ENCODE data around the gene RHOC. TPM values are rescaled to one million over a fixed set of nuclear protein-coding genes. Genes with fewer than 3 reads are reported as not detected.

Gene RHOC
- total RNA-seq, 2 donors from 2014 or later = 272 to 373 TPM

- H3K27ac ChIP-seq = no peak overlapping the region
- no peak overlapping the region for H3K4me3 ChIP-seq
- no peaks in the 10 kb centered on the region for H3K9me3 ChIP-seq
- no peaks in the 10 kb centered on the region for H3K36me3 ChIP-seq
- 72% methylated on average over 7 of the region's 7 CpGs for WGBS
- TF ChIP-seq POLR2AphosphoS5 (IDR thresholded peaks at IDR 0.05) (no peak), CTCF (IDR thresholded peaks at IDR 0.05) (no peak), POLR2A (IDR thresholded peaks at IDR 0.05) (no peak)
- intact Hi-C loops (cut with DNase I) = loop anchor here (10.0 kb wide), 1 partner anchor 364 kb away; the partner anchor contains the start of gene LRIG2
- H3K4me1 ChIP-seq (replicated peaks) = peaks cover 2% of the 10 kb centered on the region
- no peaks in the 10 kb centered on the region for H3K27me3 ChIP-seq (replicated peaks; ENCODE audit: insufficient read depth)
- no peak for DNase-seq (ENCODE audit: low spot score)
Measured at GRCh38 chr1:112711041-112711440, 4.1 kb upstream of the RHOC start.

GRCh38 chr1:112710586-112710985, 3.7 kb upstream of the RHOC start:
- Histone ChIP-seq H3K4me3 (no peak overlapping the region), H3K27ac (no peak overlapping the region), H3K4me1 (replicated peaks) (no peaks in the 10 kb centered on the region), H3K27me3 (replicated peaks; ENCODE audit: insufficient read depth) (no peaks in the 10 kb centered on the region), H3K9me3 (no peaks in the 10 kb centered on the region), H3K36me3 (no peaks in the 10 kb centered on the region)
- intact Hi-C loops (cut with DNase I) = loop anchor here (10.0 kb wide), 1 partner anchor 364 kb away; the partner anchor contains the start of gene LRIG2
- no peak for DNase-seq (ENCODE audit: low spot score)
- 94% methylated on average over 3 of the region's 3 CpGs for WGBS
- no peak for TF ChIP-seq POLR2AphosphoS5 (IDR thresholded peaks at IDR 0.05)
- no peak for TF ChIP-seq CTCF (IDR thresholded peaks at IDR 0.05)
- no peak for TF ChIP-seq POLR2A (IDR thresholded peaks at IDR 0.05)

GRCh38 chr1:112710159-112710558, 3.2 kb upstream of the RHOC start:
- TF ChIP-seq POLR2AphosphoS5 (IDR thresholded peaks at IDR 0.05) = no peak
- no peak for TF ChIP-seq POLR2A (IDR thresholded peaks at IDR 0.05)
- TF ChIP-seq CTCF (IDR thresholded peaks at IDR 0.05) = no peak
- no peak overlapping the region for H3K27ac ChIP-seq
- intact Hi-C loops (cut with DNase I) = loop anchor here (10.0 kb wide), 1 partner anchor 365 kb away; the partner anchor contains the start of gene LRIG2

GRCh38 chr1:112708489-112708888, 1.6 kb upstream of the RHOC start:
- no peak for DNase-seq (ENCODE audit: low spot score)
- TF ChIP-seq POLR2A (IDR thresholded peaks at IDR 0.05) (no peak), POLR2AphosphoS5 (IDR thresholded peaks at IDR 0.05) (no peak), CTCF (IDR thresholded peaks at IDR 0.05) (no peak)
- no peaks in the 10 kb centered on the region for H3K9me3 ChIP-seq
- intact Hi-C loops (cut with DNase I) = no loop called here
- no peaks in the 10 kb centered on the region for H3K27me3 ChIP-seq (replicated peaks; ENCODE audit: insufficient read depth)
- no peak overlapping the region for H3K27ac ChIP-seq
- no peak overlapping the region for H3K4me3 ChIP-seq
- H3K4me1 ChIP-seq (replicated peaks) = peaks cover 13% of the 10 kb centered on the region
- WGBS = 96% methylated on average over 3 of the region's 3 CpGs
- H3K36me3 ChIP-seq = no peaks in the 10 kb centered on the region

More at GRCh38 chr1:112710159-112710558, 3.2 kb upstream of the RHOC start:
- Histone ChIP-seq H3K36me3 (no peaks in the 10 kb centered on the region), H3K9me3 (no peaks in the 10 kb centered on the region), H3K4me1 (replicated peaks) (no peaks in the 10 kb centered on the region), H3K4me3 (no peak overlapping the region), H3K27me3 (replicated peaks; ENCODE audit: insufficient read depth) (no peaks in the 10 kb centered on the region)
- no peak for DNase-seq (ENCODE audit: low spot score)
- WGBS = 87% methylated on average over 7 of the region's 7 CpGs

GRCh38 chr1:112708002-112708448, 1.1 kb upstream of the RHOC start:
- no peak for DNase-seq (ENCODE audit: low spot score)
- H3K36me3 ChIP-seq = no peaks in the 10 kb centered on the region
- H3K9me3 ChIP-seq = no peaks in the 10 kb centered on the region
- no peaks in the 10 kb centered on the region for H3K27me3 ChIP-seq (replicated peaks; ENCODE audit: insufficient read depth)
- H3K4me3 ChIP-seq = no peak overlapping the region
- peaks cover 14% of the 10 kb centered on the region for H3K4me1 ChIP-seq (replicated peaks)
- H3K27ac ChIP-seq = peak overlapping the region; percentile 98
- intact Hi-C loops (cut with DNase I) = no loop called here
- TF ChIP-seq CTCF (IDR thresholded peaks at IDR 0.05) (no peak), POLR2A (IDR thresholded peaks at IDR 0.05) (no peak), POLR2AphosphoS5 (IDR thresholded peaks at IDR 0.05) (no peak)
- WGBS = 73% methylated on average over 6 of the region's 6 CpGs

Data from prostate gland (tissue), 2 donors.